ENCODE measurements around the gene PPP4R1. TPM values are rescaled to one million over a fixed set of nuclear protein-coding genes. Genes with fewer than 3 reads are reported as not detected.
A peak's percentile ranks its signal among the peaks of the same experiment; 100 is the strongest.

The PPP4R1 gene
- total and polyA plus RNA-seq, 12 donors, result 22.8 to 104 (median 58.0) TPM

DNA sequence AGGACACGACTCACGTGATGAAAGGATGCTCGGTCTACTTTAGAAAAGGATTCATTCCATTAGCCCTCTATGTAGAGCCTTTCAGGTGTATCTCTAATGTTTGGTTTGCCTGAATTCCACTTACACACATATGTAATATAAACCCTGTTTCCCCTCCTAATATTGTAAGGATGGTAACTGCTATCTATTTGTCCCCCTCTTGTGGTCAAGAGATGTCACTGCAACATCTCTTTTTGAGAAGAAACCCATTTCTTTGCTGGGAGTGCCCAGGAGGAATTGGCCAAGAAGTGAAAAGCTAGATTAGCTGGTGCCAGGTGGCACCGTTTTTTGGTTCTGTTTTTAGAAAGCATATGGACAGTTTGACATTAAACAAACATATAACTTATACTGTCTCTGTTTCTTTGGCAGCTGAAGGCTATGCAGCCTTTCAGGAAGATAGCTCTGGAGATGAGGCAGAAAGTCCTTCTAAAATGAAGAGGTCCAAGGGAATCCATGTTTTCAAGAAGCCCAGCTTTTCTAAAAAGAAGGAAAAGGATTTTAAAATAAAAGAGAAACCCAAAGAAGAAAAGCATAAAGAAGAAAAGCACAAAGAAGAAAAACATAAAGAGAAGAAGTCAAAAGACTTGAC is 97.8 kb downstream of the PPP4R1 start:
- TF ChIP-seq POLR2A (IDR thresholded peaks at IDR 0.05) (no peak), CTCF (IDR thresholded peaks at IDR 0.05) (peak; percentile 72 to 84 (median 78))
- H3K36me3 ChIP-seq (replicated peaks in 1 of 2), result peaks cover 0 to 13% of the 10 kb centered on the region in 2 donors
- 67 to 76% (median 73%) methylated on average over 4 of the region's 4 CpGs for WGBS, 4 donors
- intact Hi-C loops (cut with DNase I), result loop anchor here in 1 of 2 donors (10.0 kb wide), 1 partner anchor 442 kb away; no protein-coding TSS in a partner anchor
- H3K4me3 ChIP-seq, result no peak overlapping the region
- DNase-seq, result peak in 1 of 7 donors; percentile 18
- H3K4me1 ChIP-seq (replicated peaks in 1 of 2), result peaks cover 10 to 12% of the 10 kb centered on the region in 2 donors
- no peaks in the 10 kb centered on the region for H3K27me3 ChIP-seq
- no peaks in the 10 kb centered on the region for H3K9me3 ChIP-seq (replicated peaks in 1 of 3)
- no peak overlapping the region for H3K27ac ChIP-seq

- Histone ChIP-seq H3K4me1 (replicated peaks in 1 of 2) (peaks cover 1 to 3% of the 10 kb centered on the region in 2 donors), H3K27me3 (no peaks in the 10 kb centered on the region), H3K36me3 (replicated peaks in 1 of 2) (peaks cover 0 to 13% of the 10 kb centered on the region in 2 donors), H3K9me3 (replicated peaks in 1 of 3) (no peaks in the 10 kb centered on the region), H3K4me3 (no peak overlapping the region), H3K27ac (no peak overlapping the region)
- 91 to 95% (median 94%) methylated on average over 6 of the region's 6 CpGs for WGBS, 4 donors
- no peak for TF ChIP-seq POLR2A (IDR thresholded peaks at IDR 0.05)
- no peak for TF ChIP-seq CTCF (IDR thresholded peaks at IDR 0.05)
- DNase-seq, result no peak
- intact Hi-C loops (cut with DNase I), result loop anchor here in 1 of 2 donors (10.0 kb wide), 1 partner anchor 439 kb away; no protein-coding TSS in a partner anchor
These were observed 100.3 kb downstream of the PPP4R1 start for GRCh38 chr18:9513971-9514512.

DNA sequence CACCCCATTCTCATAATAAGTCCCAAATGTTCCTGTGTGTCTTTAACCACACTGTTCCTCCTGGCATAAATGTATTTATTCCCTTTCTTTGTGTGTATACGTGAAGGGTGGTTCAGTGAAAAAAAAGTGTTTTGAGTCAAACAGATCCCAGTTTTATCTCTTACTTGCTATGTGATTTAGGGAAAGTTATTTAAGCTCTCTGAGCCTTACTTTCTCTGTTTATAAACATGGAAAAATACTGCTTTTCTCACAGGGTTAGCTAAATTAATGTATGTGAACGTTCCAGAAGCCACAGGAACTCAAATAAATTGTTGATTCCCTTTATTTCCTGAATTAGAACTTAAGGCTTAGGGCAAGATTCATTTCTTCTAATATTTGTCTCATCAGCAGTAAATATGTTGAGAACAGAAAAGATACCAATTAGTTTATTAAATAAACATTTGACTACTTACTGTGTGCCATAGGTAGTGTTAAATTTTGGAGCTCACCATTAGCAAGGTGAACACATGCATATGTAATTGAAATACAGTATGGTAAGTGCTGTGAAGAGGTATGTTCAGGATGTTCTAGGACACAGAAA is 105.8 kb downstream of the PPP4R1 start:
- DNase-seq, result no peak
- Histone ChIP-seq H3K27me3 (no peaks in the 10 kb centered on the region), H3K27ac (no peak overlapping the region), H3K4me1 (replicated peaks in 1 of 2) (peaks cover 0 to 4% of the 10 kb centered on the region in 2 donors), H3K4me3 (no peak overlapping the region), H3K36me3 (replicated peaks in 1 of 2) (peaks cover 0 to 4% of the 10 kb centered on the region in 2 donors), H3K9me3 (replicated peaks in 1 of 3) (no peaks in the 10 kb centered on the region)
- no peak for TF ChIP-seq CTCF (IDR thresholded peaks at IDR 0.05)
- no peak for TF ChIP-seq POLR2A (IDR thresholded peaks at IDR 0.05)
- intact Hi-C loops (cut with DNase I), result no loop called here
- 62 to 86% (median 70%) methylated on average over 2 of the region's 2 CpGs for WGBS, 4 donors

- Histone ChIP-seq H3K27me3 (no peaks in the 10 kb centered on the region), H3K4me3 (no peak overlapping the region), H3K27ac (no peak overlapping the region), H3K4me1 (replicated peaks in 1 of 2) (peaks cover 0 to 4% of the 10 kb centered on the region in 2 donors), H3K9me3 (replicated peaks in 1 of 3) (no peaks in the 10 kb centered on the region), H3K36me3 (replicated peaks in 1 of 2) (no peaks in the 10 kb centered on the region)
- intact Hi-C loops (cut with DNase I), result no loop called here
- 88 to 94% (median 91%) methylated on average over 2 of the region's 2 CpGs for WGBS, 4 donors
- DNase-seq, result no peak
- TF ChIP-seq POLR2A (IDR thresholded peaks at IDR 0.05), result no peak
- TF ChIP-seq CTCF (IDR thresholded peaks at IDR 0.05), result no peak
These were observed 106.7 kb downstream of the PPP4R1 start for GRCh38 chr18:9507565-9508088.
